SH-SY5Y (cell line): Measurements from ENCODE around the gene TRABD2A.

Experiments used
- GATA2 ChIP-seq: IDR thresholded peaks from 2 replicates; pipeline ENCODE4 v1.6.1; 2011; ENCODE audit warnings: mild to moderate bottlenecking, low read depth, low read length
- GATA3 ChIP-seq: IDR thresholded peaks from 2 replicates; pipeline ENCODE4 v1.6.1; 2011; ENCODE audit warnings: low read depth, mild to moderate bottlenecking, low read length, moderate library complexity

DNA sequence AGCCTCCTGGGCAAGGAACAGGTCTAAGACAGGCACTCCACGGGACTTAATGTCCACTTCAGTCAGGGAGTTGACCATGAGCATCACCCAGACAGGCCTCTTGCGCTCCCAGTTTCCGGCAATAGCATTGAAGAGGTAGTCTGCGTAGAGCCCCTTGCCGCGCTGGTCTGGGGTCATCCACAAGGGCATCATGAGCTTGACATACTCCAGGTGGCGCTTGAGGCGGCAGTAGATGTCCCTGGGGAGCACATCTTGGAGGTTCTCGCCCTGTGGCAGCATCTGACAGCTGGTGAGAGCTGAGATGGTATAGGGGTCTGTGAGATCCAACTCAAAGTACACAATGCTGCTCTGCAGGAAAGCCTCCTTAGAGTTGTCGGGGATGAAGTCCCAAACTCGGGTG, 10.6 kb downstream of the TRABD2A start:
- TF ChIP-seq GATA3 (no peak), GATA2 (no peak)
